IPS DF 4.7 (cell line): Measurements from ENCODE around the gene LRRN3.
"Not testable (repeated sequence)": the region's sequence is repeated elsewhere in the genome, so short reads cannot be mapped to it uniquely, and the experiment has no call there.

Experiments
- DNase-seq: peaks from one replicate; pipeline ENCODE4 v3.0.0-alpha.2; 2013; ENCODE audit warnings: low spot score; ENCODE audit errors: extremely low read depth

LRRN3 gene

DNA sequence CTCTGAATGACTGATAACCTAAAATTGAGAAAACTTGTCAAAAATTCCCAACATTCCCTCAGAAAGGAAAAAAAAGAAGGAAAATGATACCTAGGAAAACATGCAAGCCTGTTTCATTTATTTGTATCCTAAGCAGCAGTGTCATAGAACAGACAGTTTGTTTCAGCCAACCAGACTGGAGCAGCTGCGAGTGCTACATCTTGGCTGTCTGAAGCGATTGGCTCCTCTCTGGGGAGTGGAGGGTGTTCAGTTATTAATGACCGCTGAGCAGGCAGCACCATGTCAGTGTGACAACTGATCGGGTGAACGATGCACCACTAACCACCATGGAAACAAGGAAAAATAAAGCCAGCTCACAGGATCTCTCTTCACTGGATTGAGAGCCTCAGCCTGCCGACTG lies at the start of gene LRRN3:
Gene LRRN3, plus strand, starts transcription at position 282 of the 400 bp plus-strand sequence. CDS start 31,646 bp downstream, outside the sequence.
- no peak for DNase-seq

DNA sequence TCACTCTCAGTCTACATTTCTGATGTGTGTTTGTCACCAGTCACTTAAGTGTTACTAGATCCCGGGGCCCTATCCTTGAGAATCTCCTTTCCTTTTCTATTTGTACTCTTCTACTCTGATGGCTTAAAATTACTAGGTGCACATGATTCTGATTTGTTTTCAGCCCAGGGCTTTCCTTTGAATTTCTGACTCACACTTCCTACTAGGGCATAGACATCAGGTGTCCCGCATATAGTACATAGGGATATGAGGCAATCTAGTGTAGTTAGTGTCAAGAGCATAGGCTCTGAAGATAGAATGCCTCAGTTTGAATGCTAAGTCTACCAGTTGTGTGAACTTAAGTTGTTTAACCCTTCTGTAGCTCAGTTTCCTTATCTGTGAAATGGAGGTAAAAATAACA lies 49.4 kb upstream of the LRRN3 start:
- DNase-seq, result no peak

DNA sequence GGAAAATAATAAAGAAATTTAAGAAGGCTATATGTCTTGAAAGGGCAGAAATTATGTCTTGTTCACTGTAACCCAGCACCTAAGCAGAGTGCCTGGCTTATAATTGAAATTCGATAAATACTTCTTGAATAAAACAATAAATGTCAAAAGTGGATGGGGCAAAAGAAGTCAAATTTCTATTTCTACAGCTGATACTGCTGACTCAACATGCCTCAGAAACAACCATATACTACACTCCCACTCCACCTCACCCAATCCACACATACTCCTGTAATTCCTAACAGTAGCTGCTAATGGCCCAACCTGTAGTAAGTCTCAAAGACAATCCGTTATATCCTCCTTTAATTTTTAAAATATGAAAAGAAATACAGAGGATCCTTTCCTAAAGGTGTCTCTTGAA lies 48.1 kb upstream of the LRRN3 start:
- DNase-seq, result no peak

DNA sequence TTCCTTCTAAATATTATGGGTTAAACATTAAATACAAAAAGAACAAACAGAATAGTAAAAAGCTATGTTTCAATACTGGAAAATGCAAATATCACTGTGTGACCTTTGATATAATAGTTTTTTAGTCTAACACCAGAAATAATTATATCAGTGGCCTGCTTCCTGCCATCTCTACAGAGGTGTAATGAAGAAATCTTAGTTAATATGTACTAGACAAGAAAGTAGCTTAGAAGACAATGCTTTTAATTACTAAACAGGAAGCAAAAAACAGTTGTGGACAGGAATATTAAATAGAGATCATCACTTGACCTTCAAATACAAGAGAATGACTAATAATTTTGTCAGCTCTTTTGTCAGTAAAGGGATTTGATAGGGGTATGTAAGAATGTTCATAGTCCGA lies 47.4 kb upstream of the LRRN3 start:
- DNase-seq, result no peak

DNA sequence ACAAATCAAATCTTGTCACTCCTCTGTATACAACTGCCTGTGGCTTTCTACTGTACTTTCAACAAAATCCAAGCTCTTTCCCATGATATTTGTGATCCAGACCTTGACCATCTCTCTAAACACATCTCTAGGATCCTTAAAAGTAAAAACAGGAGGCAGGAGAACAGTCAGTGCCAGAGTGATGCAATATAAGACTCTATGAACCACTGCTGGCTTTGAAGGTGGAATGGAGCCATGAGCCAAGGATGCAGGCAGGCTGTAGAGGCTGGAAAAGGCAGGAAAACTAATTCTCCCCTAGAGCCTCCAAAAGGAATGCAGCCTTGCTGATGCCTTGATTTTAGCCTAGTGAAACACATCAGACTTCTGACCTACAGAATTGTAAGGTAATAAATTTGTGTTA lies 45.5 kb upstream of the LRRN3 start:
- DNase-seq, result no peak

DNA sequence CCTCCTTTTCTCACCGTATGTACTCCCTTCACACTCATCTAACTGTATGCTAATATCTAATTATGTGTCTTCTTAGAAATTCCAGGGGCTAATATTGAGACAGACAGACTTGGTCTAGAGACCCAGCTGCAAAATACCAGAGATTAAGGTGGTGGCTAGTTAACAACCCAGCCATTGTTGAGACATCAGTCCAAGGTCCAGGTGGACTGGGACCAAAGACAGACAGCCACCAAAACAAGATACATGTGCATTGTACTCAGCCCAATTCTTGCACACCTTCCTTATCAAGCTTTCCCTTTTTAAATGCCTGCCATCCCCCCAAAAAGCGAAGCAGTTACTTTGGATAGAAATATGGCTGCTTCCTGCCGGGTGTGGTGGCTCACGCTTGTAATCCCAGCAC lies 43.3 kb upstream of the LRRN3 start:
- no peak for DNase-seq

DNA sequence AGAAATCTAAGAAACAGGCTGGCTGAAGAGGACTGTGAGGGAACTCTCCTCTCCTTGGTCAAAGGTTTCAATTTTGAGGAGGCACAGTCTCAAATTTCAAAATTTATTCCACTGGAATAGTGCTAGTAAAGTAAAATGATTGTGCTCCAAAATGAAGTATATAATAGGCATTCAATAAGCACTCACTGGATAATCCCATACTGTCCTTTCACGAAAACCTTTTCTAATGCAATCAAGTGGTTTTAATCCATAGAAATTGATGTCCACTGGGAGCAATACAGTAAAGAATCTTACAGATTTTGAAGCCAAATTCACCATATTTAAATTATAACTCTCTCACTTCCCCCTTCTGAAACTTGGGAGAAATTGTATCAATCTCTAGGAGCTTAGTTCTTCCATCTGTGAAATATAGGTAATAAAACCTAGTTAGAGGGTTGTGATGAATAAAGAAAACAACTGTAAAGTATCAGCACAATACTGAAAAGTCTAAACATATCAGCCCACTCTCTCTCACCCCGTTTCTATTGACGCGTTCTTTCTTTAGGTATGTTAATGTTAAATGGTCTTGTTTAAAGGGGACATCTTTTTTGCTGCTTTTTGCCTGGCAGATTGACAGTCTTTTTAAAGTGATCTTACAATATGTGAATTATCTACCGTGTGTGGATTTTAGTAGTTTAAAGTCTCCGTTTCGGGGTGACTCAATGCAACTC lies 40.8 kb upstream of the LRRN3 start:
- no peak for DNase-seq

DNA sequence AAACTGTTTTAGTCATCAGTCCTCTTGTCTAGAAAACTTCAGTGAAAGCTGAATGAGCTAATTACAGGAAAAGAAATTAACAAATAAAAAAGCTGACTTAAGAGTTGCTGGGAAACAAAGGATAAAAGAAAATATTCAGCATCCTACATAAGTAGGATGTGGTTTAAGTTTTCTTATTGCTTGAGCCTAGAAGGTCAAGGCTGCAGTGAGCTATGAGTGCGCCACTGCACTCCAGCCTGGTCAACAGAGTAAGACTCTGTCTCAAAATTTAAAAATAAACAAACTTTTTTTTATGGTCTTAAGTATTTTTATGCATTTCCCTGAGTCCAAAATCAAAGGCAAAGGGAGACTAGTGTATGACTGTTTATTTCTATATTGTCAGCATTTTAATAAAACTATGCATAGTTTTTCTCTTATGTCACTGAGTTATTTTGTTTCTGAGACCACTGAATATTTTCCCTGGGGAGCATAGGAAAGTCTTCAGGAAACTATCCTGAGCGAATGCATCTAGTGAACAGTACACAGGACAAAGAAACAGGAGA lies 40.0 kb upstream of the LRRN3 start:
- DNase-seq, result no peak

DNA sequence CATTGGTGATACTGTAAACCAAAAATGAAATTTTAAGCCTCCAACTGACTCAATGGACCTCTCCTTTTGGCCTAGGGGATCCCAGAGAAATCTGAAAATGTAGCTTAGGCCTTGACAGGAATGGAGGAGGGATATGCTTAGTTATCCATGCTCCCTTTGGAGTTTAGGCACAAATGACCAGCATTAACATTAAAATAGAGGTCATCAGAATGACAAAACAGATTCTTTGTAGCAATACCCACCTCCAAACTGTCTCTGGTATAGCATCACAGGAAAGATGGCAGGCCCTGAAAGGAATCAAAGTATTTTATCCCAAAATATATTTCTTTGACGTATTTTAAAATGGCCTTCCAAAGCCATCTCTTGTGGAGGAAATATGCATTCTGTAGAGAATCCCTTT lies 39.1 kb upstream of the LRRN3 start:
- peak; percentile 53 for DNase-seq

DNA sequence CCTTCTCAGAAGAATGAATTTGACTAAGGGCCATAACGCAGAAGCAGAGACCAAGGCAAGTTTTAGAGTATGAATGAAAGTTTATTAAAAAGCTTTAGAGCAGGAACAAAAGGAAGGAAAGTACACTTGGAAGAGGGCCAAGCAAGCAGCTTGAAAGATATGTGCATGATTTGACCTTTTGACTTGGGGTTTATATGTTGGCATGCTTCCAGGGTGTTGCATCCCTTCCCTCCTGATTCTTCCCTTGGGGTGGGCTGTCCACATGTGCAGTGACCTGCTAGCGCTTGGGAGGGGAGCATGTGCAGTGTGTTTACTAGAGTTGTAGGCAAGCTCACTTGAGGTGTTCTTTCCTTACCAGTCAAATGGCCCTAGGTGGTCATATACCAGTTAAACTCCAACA lies 37.9 kb upstream of the LRRN3 start:
- DNase-seq, result no peak

DNA sequence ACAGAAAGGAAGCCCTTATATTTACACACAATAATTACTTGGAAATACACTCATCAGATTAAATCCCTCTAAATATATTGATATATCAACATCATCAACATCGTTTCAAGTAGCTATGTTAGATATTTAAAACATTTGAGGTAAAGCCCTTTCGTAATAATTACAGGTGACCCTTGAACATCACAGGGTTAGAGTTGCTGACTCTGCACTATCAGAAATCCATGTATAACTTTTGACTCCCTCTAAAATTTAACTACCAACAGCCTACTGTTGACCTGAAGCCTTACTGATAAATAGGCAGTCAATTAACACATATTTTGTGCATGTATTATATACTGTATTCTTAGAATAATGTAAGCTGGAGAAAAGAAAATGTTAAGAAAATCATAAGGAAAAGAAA lies 34.6 kb upstream of the LRRN3 start:
- DNase-seq, result no peak

DNA sequence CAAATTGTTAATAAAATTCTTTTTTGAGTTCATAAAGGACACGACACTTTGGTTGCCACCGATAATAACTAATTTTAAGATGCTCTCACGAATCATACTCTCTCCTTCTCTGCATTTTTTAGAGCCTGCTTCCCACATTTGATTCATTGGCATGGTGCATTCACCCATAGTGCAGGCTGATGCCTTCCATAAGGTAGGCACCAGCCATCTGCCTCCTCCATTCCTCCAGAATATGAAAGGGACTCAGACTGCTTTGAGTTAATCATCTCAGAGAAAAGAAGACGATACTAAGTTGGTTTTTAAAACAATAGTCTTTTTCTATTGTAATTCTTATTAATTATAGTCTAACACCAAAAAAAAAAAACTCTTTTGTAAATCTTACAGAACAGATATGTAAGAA lies 33.9 kb upstream of the LRRN3 start:
- DNase-seq, result no peak

DNA sequence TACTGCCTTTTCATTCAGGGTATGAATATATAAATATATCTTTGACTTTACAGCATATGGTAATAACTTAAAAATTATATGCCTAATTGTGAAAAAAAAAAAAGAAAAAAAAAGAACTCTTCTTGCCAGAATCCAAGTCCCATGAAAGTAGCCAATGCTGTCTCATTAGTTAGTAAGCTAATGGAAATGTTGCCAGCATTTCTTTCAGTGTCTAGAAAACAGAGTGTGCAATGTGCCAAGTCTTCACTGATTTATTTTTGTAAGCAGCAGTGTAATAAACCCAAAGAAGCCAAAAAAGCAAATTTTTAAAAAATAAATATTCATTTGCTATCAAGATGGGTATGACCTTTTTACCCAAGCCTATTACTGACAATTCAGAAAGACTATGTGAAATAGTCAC lies 31.1 kb upstream of the LRRN3 start:
- DNase-seq, result no peak

DNA sequence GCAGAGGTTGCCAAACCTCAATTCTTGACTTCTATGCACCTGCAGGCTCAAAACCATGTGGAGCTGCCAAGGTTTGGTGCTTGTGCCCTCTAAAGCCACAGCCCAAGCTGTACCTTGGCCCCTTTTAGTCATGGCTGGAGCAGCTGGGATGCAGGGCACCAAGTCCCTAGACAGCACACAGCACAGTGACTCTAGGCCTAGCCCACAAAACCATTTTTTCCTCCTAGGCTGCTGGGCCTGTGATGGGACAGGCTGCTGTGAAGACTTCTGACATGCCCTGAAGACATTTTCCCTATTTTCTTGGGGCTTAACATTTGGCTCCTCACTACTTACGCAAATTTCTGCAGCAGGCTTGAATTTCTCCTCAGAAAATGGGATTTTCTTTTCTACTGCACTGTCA lies 27.8 kb upstream of the LRRN3 start:
- no peak for DNase-seq

DNA sequence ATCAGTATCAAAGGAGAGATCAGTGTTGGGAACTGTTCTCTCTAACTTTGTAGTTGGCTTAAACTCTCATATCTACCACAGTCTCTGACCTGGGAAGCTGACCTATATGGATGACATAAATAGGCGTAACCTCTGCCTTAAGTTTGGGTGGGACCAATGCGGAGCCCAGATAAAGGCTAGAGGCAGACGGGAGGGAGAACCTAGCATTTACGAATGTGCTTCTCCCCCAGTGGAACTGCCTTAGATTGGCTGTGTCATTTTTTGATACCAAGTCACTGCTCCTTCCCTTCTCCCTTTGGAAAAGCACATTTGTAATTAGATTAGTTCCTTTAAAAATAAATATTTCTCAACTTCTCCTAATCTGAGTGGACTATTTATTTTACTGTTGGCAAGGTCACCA lies 23.7 kb upstream of the LRRN3 start:
- no peak for DNase-seq

DNA sequence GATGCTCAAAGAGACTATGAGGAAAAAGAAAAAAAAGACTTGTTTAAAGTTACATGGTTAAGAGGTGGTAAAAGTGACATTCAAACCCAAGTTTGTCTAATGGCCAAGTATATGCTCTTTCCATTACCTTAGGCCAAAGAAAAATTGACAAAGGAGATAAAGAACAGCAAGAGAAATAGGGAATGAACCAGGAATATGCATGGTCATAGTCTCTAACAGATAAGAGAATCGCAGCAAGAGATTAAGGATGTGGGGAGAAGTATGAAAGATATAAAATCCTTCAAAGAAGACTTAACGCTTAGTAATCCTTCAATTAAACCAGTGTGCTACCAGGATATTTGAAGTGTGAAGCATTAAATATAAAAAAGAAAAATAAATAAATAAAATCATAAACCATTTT lies 23.2 kb upstream of the LRRN3 start:
- DNase-seq, result no peak

DNA sequence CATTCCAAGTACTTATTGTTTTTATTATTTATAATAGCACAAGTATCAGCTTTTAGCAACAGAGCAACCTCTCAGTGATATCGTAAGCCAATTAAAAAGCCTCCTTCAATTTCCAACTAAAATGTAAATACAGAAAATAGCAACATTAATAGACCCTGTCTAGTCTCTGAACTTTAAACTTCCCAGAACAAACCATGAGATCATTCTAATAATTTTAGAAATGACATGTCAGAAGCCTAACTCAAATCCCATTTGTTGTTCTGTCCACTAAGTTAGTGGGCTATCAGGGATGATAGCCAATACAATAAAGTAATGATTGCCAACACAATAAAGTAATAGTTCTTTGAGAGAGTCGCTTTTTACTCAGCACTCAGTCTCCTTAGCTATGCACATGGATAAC lies 22.3 kb upstream of the LRRN3 start:
- no peak for DNase-seq

DNA sequence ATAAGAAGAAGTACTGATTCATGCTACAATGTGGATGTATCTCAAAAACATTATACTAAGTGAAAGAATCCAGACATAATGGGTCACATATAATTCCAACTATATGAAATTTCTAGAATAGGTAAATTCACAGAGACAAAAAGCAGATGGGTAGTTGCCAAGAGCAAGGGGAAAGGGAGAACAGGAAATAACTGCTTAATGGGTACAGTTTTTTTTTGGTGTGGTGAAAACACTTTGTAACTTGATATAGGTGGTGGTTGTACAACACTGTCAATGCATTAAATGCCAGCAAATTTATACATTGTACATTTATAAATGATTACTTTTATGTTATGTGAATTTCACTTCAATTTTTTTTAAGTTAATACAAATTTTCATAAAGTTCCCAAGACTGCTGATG lies 19.4 kb upstream of the LRRN3 start:
- no peak for DNase-seq

DNA sequence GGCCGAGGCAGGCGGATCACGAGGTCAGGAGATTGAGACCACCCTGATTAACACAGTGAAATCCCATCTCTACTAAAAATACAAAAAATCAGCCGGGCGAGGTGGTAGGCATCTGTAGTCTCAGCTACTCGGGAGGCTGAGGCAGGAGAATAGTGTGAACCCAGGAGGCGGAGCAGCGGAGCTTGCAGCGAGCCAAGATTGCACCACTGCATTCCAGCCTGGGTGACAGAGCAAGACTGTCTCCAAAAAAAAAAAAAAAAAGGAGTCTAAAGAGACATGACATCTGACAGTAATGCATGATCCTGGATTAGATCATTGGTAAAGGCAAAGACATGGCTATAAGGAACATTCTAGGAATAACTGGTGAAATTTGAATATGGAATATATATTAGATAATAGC lies 18.3 kb upstream of the LRRN3 start:
- DNase-seq, result not testable (repeated sequence)

DNA sequence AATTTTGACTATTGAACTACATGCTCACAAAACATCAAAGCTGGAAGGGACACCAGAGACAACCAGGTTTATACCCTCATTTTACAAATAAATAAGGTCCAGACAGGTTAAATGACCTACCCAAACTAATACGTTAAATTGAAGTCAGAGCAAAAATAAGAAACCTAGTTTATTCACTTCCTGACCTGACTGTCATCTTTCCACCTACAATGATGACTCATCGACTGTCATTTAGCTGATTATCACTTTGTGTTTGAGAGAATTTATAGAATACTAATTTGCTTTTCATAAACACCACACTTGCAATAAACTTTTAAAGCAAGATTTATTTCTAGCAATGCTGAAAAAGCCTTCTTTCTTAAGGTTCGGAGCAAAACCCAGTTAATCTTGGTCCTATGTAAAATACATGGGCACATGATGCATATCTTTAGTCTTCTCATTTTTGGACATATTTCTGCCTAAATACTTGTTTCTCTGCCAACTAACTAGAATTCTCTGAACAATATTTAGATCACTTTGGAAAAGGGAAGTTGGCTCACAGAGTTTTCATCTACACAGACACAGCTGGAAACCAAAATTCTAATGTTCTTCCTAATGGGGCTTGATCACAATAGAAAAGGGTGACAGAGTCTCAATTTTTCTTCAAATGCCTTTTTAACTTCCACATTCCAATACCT lies 16.7 kb upstream of the LRRN3 start:
- DNase-seq, result no peak

DNA sequence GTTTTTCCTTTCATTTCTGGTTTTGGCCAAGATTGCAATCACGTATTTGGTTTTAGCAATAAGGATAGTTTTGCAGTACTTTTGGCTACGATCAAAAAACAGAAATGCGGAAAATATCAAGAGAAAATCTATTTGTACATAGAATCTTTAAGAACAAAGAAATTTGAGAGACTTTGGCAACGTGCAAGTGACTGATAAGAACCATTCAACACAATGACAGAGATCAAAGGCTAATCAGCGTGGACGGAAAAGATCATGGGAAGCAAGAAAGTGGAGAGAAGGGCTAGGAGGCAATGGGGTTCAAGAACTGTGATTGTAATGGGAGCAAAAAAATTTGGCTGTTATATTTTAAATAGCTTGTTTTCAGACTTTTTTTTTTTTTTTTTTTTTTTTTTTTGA lies 16.2 kb upstream of the LRRN3 start:
- no peak for DNase-seq

DNA sequence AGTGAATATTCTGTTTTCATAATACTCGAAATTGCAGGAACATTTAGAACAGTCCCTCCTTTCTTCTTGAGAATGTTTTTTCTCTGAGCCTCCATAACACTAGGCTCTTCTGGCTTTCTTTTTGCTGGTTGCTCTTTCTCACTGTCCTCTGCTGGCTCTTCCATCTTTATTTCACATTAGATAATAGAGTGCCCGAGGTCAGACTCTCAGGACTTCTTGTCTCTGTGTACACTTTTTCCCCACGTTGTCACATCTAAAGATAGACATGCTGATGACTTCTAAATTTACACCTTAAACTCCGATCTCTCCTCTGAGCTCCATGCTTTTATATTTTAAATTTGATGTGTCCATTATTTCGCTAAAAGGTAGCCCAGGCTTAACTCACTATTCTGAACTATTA lies 15.4 kb upstream of the LRRN3 start:
- DNase-seq, result no peak

DNA sequence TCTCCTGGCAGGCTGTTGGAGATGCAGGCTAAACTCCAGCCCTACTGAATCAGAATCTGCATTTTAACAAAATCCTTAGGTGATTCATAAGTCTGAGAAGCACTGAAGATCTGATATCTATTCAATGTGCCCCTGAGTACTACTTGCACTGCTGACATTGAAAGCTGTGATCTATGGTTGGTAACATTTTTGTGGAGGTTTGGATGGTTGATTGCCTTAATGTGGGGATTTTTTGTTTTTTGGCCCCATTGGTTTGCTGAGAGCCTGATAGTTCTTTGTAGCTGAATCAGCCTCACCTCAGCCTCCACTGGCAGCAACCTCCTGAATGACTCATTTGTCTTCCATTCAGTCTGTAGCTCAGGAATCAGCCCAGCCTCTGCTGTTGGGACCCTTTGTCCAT lies 14.7 kb upstream of the LRRN3 start:
- no peak for DNase-seq
